Testis (tissue), 2 donors: ENCODE data around the gene LMF2.

Experiments
- CTCF ChIP-seq, 3 experiments: fragments of 450-650 bp in 2 of 3; fragments of 200-600 bp in 1 of 3; sonication (generic) in 1 of 3; IDR thresholded peaks; one replicate each; pipeline ENCODE4 v1.5.1; 2016 to 2019; ENCODE audit warnings: antibody characterized with exemption in 3 of 3, mild to moderate bottlenecking in 2 of 3, moderate library complexity in 1 of 3
- POLR2A ChIP-seq: fragments of 450-650 bp; IDR thresholded peaks from one replicate; pipeline ENCODE4 v1.6.1; 2017; ENCODE audit warnings: antibody characterized with exemption, mild to moderate bottlenecking, moderate library complexity

DNA sequence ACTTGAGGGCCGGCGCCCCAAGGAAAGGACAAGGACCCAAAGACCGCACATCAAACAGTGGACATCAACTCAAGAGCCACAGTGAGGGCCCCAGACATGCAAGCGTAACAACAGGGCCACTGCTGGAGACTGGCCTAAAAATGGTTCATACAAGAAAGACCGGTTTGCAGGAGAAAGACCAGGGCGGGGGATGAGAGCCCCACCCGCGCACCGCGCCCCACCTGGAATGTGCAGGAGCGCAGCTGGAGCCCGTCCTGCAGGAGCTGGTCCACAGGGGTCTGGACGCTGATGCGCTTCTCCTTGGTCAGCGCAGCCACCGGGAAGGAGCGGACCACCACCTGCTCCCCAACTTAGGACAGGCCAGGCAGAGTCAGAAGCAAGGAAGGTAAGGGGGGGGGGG, 46.6 kb downstream of the LMF2 start:
- no peak for TF ChIP-seq CTCF (IDR thresholded peaks at IDR 0.05)
- TF ChIP-seq POLR2A: no peak
